Activated CD8-positive, alpha-beta T cell treated with anti-CD3 and anti-CD28 coated beads for 36 hours (primary cell): Measurements from ENCODE around the gene NELFA. TPM values are rescaled to one million over a fixed set of nuclear protein-coding genes. Genes with fewer than 3 reads are reported as not detected.
A peak's percentile ranks its signal among the peaks of the same experiment; 100 is the strongest.
"Not testable (repeated sequence)": the region's sequence is repeated elsewhere in the genome, so short reads cannot be mapped to it uniquely, and the experiment has no call there.

Source experiments
- ATAC-seq: fragments of 200-7000 bp; cut with Tn5 transposase; one replicate; pipeline ENCODE4 v1.10.0; 2021; ENCODE audit warnings: mild to moderate bottlenecking, moderate library complexity
- CTCF ChIA-PET: fragments of 350-600 bp; sonication (Branson Sonifier 250); formaldehyde crosslinking; loops from one replicate; lab custom pipeline; 2021; ENCODE audit warnings: antibody characterized with exemption; lab: Charles Lee
- POLR2A ChIA-PET: fragments of 350-600 bp; sonication (Branson Sonifier 250); formaldehyde crosslinking; loops from one replicate; lab custom pipeline; 2021; ENCODE audit warnings: antibody characterized with exemption; lab: Charles Lee
- DNase-seq: peaks from one replicate; pipeline ENCODE4 v3.0.0-alpha.2; 2020
- H3K27ac Mint-ChIP-seq: one replicate; pipeline ENCODE4 v1.8.0; 2021; ENCODE audit warnings: mild to moderate bottlenecking, mixed read lengths
- H3K27me3 Mint-ChIP-seq: one replicate; pipeline ENCODE4 v1.8.0; 2021; ENCODE audit warnings: mixed read lengths
- H3K36me3 Mint-ChIP-seq: one replicate; pipeline ENCODE4 v1.8.0; 2021; ENCODE audit warnings: low read depth, mixed read lengths
- H3K4me1 Mint-ChIP-seq: one replicate; pipeline ENCODE4 v1.8.0; 2021; ENCODE audit warnings: low read depth, mixed read lengths
- H3K4me3 Mint-ChIP-seq: one replicate; pipeline ENCODE4 v1.8.0; 2021; ENCODE audit warnings: mild to moderate bottlenecking, moderate library complexity, mixed read lengths
- H3K9me3 Mint-ChIP-seq: one replicate; pipeline ENCODE4 v1.8.0; 2021; ENCODE audit warnings: mixed read lengths
- CTCF ChIP-seq: fragments of 200-600 bp; IDR thresholded peaks from one replicate; pipeline ENCODE4 v1.8.0; 2022; ENCODE audit warnings: antibody characterized with exemption, mild to moderate bottlenecking
- intact Hi-C: fragments of 100-400 bp; cut with micrococcal nuclease; formaldehyde crosslinking; loops from one replicate; pipeline ENCODE4 v1.10.0; 2022
- total RNA-seq, 2 experiments: library from RNA; stranded (reverse); gene quantifications; one replicate each; pipeline ENCODE4 v1.2.3, GENCODE V29; 2021

The NELFA gene
- total RNA-seq, 2 experiments from 2014 or later, result 43.9 to 46.3 TPM

- ChIA-PET CTCF (no interaction called here), POLR2A (interaction anchor here (1.6 kb wide), 1 partner anchor 16 kb away, joined by 4 read pairs; the partner anchor contains the start of gene NELFA)
- intact Hi-C loops, result no loop called here
- Mint-ChIP-seq H3K4me1 (no peaks in the 10 kb centered on the region), H3K27me3 (peaks cover 38% of the 10 kb centered on the region), H3K9me3 (peaks cover 5% of the 10 kb centered on the region), H3K27ac (no peak overlapping the region), H3K4me3 (no peak overlapping the region), H3K36me3 (no peaks in the 10 kb centered on the region)
- no peak for ATAC-seq
- no peak for TF ChIP-seq CTCF
- DNase-seq, result no peak
Measured at GRCh38 chr4:2024683-2025082, 15.9 kb upstream of the NELFA start.

DNA sequence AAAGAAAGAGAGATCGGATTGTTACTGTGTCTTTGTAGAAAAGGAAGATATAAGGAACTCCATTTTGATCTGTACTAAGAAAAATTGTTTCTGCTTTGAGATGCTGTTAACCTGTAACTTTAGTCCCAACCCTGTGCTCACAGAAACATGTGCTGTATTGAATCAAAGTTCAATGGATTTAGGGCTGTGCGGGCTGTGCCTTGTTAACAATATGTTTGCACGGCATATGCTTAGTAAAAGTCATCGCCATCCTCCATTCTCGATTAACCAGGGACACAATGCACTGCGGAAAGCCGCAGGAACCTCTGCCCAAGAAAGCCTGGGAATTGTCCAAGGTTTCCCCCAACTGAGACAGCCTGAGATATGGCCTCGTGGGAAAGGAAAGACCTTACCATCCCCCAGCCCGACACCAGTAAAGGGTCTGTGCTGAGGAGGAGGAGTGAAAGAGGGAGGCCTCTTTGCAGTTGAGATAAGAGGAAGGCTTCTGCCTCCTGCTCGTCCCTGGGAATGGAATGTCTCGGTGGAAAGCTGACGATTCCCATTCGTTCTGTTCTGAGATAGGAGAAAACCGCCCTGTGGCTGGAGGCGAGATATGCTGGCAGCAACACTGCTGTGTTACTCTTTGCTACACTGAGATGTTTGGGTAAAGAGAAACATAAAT is 12.7 kb upstream of the NELFA start:
- ATAC-seq, CTCF ChIA-PET, H3K36me3 Mint-ChIP-seq, H3K27ac Mint-ChIP-seq, H3K9me3 Mint-ChIP-seq, H3K4me1 Mint-ChIP-seq, DNase-seq, intact Hi-C loops, H3K4me3 Mint-ChIP-seq: not testable (repeated sequence)
- H3K27me3 Mint-ChIP-seq, result peaks cover 34% of the 10 kb centered on the region
- POLR2A ChIA-PET, result interaction anchor here (0.7 kb wide), 1 partner anchor 136 kb away, joined by 4 read pairs; no protein-coding TSS in a partner anchor

DNA sequence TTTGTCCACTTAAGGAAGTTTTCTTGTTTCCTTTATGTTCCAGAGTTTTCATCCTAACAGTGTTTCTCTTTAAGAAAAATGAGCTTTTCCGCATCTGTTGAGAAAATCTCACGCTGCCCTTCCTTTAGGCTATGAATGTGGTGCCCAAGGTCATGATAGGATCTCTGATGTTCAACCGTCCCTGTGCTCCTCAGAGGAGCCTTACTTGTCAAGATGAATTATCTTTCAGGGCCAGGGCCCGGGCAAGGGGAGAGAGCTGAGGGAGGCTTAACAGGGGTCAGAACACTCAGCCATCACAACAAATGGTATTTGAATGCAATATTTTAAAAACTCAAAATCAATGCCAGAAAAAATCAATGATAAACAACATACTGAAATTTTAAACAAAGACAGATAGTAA is 6.2 kb upstream of the NELFA start:
- DNase-seq (no peak), ATAC-seq (no peak)
- Mint-ChIP-seq H3K9me3 (no peaks in the 10 kb centered on the region), H3K27ac (no peak overlapping the region), H3K36me3 (no peaks in the 10 kb centered on the region), H3K27me3 (peaks cover 6% of the 10 kb centered on the region), H3K4me1 (peaks cover 4% of the 10 kb centered on the region), H3K4me3 (no peak overlapping the region)
- ChIA-PET POLR2A (interaction anchor here (1.0 kb wide), 1 partner anchor 19 kb away, joined by 3 read pairs; no protein-coding TSS in a partner anchor), CTCF (no interaction called here)
- TF ChIP-seq CTCF, result no peak
- intact Hi-C loops, result no loop called here

DNA sequence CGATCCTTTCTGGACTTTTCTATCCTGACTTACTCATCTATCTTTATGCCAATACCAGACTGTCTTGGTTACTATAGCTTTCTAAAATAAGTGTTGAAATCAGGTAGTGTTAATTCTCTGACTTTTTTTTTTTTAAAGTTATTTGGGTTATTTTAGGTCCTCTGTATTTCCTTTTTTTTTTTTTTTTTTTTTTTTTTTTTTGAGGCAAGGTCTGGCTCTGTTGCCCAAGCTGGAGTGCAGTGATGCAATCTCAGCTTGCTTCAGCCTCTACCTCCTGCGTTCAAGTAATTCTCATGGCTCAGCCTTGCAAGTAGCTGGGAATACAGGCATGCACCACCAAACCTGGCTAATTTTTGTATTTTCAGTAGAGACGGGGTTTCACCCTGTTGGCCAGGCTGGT is 2.8 kb upstream of the NELFA start:
- TF ChIP-seq CTCF, result no peak
- POLR2A ChIA-PET, result interaction anchor here (0.6 kb wide), 1 partner anchor 112 kb away, joined by 3 read pairs; no protein-coding TSS in a partner anchor
- no peak for ATAC-seq
- peaks cover 9% of the 10 kb centered on the region for H3K36me3 Mint-ChIP-seq
- no peaks in the 10 kb centered on the region for H3K27me3 Mint-ChIP-seq
- CTCF ChIA-PET, result interaction anchor here (0.6 kb wide), 1 partner anchor 498 kb away, joined by 5 read pairs; no protein-coding TSS in a partner anchor
- DNase-seq, result no peak
- no peak overlapping the region for H3K4me3 Mint-ChIP-seq
- H3K27ac Mint-ChIP-seq, result no peak overlapping the region
- peaks cover 13% of the 10 kb centered on the region for H3K4me1 Mint-ChIP-seq
- intact Hi-C loops, result no loop called here
- H3K9me3 Mint-ChIP-seq, result no peaks in the 10 kb centered on the region

DNA sequence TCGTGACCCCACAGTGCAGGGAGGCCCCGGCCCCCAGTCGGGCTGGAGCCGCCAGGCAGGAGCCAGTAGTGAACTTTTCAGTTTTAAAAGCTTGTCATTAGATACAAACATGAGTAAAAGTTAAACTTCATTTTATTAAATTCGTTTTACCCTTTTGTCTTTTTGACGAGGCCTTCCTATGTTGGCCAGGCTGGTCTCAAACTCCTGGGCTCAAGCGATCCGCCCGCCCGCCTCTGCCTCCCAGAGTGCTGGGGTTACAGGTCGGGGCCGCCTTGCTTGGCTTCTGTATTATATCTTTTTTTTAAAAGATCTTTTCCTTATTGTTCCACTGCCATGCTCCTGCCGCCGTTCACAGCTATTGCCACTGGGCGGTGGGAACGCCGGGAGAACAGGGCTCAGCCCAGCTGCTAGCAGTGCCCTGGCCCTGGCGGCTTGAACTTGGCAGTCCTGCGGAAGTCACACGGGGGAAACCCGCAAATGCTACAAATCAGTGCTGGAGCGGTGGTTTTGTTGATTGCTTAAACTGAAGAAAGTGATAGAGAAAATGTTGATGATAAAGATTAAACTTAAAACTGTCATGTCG is 968 bp upstream of the NELFA start:
- Mint-ChIP-seq H3K36me3 (peaks cover 19% of the 10 kb centered on the region), H3K4me1 (peaks cover 21% of the 10 kb centered on the region)
- intact Hi-C loops, result no loop called here

More for the DNA sequence above, 968 bp upstream of the NELFA start:
- DNase-seq (peak; percentile 62), ATAC-seq (peak; percentile 27)
- peak overlapping the region; percentile 93 for H3K4me3 Mint-ChIP-seq
- ChIA-PET POLR2A (interaction anchor here (0.7 to 2.1 kb wide), 14 partner anchors 8 to 680 kb away, joined by 3 to 8 read pairs (median 4); partner anchors contain the start of gene NSD2), CTCF (interaction anchor here (0.8 to 1.8 kb wide), 6 partner anchors 9 to 261 kb away, joined by 3 to 5 read pairs (median 3); a partner anchor contains a TSS)
- peak overlapping the region; percentile 88 for H3K27ac Mint-ChIP-seq
- H3K27me3 Mint-ChIP-seq, result no peaks in the 10 kb centered on the region
- no peak for TF ChIP-seq CTCF
- H3K9me3 Mint-ChIP-seq, result no peaks in the 10 kb centered on the region
